LNCAP (cell line): Measurements from ENCODE around the gene PBX1.
A peak's percentile ranks its signal among the peaks of the same experiment; 100 is the strongest.

ENCODE experiments used
- TF ChIP-seq, protein P1 (sequence below): fragments of 450-650 bp; IDR thresholded peaks from 2 replicates; pipeline ENCODE4 v1.5.1; 2017; ENCODE audit warnings: mild to moderate bottlenecking

The PBX1 gene

GRCh38 chr1:164614316-164614715 lies 55.3 kb downstream of the PBX1 start:
- TF ChIP-seq, protein P1, sequence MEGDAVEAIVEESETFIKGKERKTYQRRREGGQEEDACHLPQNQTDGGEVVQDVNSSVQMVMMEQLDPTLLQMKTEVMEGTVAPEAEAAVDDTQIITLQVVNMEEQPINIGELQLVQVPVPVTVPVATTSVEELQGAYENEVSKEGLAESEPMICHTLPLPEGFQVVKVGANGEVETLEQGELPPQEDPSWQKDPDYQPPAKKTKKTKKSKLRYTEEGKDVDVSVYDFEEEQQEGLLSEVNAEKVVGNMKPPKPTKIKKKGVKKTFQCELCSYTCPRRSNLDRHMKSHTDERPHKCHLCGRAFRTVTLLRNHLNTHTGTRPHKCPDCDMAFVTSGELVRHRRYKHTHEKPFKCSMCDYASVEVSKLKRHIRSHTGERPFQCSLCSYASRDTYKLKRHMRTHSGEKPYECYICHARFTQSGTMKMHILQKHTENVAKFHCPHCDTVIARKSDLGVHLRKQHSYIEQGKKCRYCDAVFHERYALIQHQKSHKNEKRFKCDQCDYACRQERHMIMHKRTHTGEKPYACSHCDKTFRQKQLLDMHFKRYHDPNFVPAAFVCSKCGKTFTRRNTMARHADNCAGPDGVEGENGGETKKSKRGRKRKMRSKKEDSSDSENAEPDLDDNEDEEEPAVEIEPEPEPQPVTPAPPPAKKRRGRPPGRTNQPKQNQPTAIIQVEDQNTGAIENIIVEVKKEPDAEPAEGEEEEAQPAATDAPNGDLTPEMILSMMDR = no peak

DNA sequence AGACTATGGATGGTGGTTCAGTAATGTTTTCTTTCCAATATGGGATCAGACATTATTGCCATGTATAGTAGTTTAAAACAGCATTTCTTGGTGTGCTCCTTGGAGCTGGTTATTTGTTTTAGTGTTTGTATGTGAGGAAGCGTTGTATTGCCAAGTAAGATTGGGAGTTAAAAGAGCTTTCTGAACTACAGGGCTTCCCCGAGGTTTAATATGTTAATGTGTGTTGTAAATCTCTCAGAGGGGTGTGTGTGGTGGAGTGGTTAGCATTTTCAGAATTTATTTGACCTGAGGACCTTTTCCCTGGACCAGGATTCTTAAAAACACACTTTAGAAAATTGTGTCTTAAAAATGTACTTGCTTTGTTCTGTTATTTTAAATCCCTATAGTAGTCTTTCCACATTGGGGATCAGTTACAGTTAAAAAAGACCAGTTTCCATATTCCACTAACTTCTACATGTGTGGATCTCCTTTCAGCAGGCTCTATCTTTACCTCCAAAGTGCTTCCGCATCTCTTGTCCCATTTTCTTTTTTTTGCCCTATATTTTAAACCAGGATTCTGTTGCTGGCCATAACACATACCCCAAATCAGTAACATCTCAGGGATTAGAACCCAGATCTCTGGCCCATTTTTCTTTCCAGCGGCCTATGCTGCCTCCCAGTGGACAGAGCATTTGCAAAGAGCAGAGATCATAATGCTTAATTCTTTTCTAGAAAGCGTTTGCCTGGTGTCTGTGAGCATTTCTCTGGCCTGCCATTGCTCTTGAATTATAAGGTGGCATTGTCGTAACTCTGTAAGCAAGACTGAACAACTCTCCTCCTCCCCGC lies 58.6 kb downstream of the PBX1 start:
- TF ChIP-seq, protein P1 = peak; percentile 59

- TF ChIP-seq, protein P1 = 0 out of 2 replicates have a peak, but pooled peaks have one; percentile 10
Measured at GRCh38 chr1:164618202-164618564, 59.2 kb downstream of the PBX1 start.

DNA sequence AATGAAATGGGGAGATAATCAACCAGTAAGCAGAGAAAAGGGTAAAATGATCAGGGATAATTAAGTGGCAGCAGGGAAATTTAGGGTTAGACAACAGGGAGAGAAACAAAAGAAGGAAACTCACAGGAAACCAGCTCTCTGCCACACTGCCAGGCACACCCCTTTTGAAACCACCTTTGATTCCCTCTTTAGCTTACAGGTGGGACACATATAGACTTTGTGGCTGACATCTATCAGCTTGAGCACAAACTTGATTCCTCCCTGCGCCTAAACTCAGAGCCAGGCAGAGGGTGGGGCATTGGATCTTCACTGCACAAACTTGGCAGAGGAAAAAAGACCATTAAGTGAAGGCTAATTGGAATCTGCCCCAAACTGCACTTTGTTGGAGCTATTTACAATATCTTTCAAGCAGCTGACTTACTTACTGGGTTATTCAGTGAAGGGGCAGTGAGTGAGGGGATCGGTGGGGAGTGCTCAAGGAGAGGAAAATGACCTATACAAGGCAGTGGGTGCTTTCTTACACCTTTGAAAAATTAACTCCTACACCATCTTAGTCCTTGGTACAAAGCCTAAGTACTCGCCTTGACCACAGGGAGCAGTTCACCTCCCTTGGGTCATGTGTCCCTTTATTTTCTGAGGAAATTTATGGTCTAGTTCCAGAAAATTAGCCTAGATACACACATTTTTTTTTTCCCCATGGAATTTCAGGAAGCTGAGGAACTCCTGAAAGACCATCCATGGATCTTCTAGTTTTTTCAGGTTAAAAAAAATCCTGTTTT lies 60.2 kb downstream of the PBX1 start:
- TF ChIP-seq, protein P1 = no peak

- TF ChIP-seq, protein P1 = no peak
Measured at GRCh38 chr1:164622068-164622845, 63.3 kb downstream of the PBX1 start.

- TF ChIP-seq, protein P1 = no peak
Measured at GRCh38 chr1:164623805-164624204, 64.8 kb downstream of the PBX1 start.

- TF ChIP-seq, protein P1 = no peak
Measured at GRCh38 chr1:164624400-164624799, 65.4 kb downstream of the PBX1 start.
